ENCODE data around the gene F2R. TPM values are rescaled to one million over a fixed set of nuclear protein-coding genes. Genes with fewer than 3 reads are reported as not detected.
A peak's percentile ranks its signal among the peaks of the same experiment; 100 is the strongest.
"Not testable (repeated sequence)": the region's sequence is repeated elsewhere in the genome, so short reads cannot be mapped to it uniquely, and the experiment has no call there.

F2R gene
- total RNA-seq, 2 donors from 2014 or later, result 3.6 to 20.4 TPM

DNA sequence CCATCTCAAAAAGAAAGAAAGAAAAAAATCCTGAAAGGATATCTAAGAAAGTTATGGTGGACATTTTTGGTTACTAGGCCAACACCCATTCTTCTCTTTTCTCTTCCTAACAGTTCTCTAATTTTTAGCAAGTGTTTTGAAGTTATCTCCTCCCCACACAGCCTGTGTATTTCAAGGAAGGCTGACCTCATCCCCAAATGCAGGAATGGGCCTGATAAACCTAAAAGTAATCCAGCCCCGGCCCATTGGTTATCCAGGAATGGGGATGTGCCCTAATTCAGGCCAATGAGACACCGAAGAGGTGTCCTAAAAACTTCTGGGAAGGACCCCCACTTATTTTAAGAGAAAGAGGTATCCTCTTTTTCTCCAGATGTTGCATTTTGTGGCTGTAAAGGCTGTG, 46.6 kb downstream of the F2R start:
- Mint-ChIP-seq H3K36me3 (ENCODE audit: low read depth) (peaks cover 6% of the 10 kb centered on the region), H3K4me1 (peaks cover 2% of the 10 kb centered on the region), H3K27me3 (peaks cover 9% of the 10 kb centered on the region), H3K4me3 (no peak overlapping the region), H3K27ac (no peak overlapping the region)
- ATAC-seq (no peak), DNase-seq (no peak)
- no peaks in the 10 kb centered on the region for H3K9me3 ChIP-seq (ENCODE audit: control insufficient read depth, low read length, poor library complexity, severe bottlenecking)

DNA sequence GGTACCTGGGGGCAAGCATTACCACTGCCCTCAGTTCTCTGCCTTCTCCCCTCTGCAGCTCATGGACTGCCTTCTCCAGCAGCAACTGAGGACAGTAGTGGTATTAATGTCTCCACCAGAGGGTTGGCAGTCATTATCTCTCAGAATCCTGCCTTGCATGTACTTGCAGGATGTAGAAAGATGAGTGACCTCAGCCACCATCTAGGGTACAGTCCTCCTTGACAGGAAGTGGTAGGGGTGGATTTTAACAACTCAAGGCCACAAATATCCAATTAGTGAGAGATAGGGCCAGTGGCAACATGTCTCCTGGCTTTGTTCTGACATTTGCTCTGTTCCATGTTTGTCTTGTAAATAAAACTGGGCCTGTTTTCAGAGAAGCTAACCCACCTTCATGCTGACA, 47.2 kb downstream of the F2R start:
- no peak overlapping the region for H3K4me3 Mint-ChIP-seq
- peaks cover 9% of the 10 kb centered on the region for H3K27me3 Mint-ChIP-seq
- no peak overlapping the region for H3K27ac Mint-ChIP-seq
- no peaks in the 10 kb centered on the region for H3K9me3 ChIP-seq (ENCODE audit: control insufficient read depth, low read length, poor library complexity, severe bottlenecking)
- peaks cover 6% of the 10 kb centered on the region for H3K36me3 Mint-ChIP-seq (ENCODE audit: low read depth)
- ATAC-seq (no peak), DNase-seq (no peak)
- H3K4me1 Mint-ChIP-seq, result peaks cover 2% of the 10 kb centered on the region

DNA sequence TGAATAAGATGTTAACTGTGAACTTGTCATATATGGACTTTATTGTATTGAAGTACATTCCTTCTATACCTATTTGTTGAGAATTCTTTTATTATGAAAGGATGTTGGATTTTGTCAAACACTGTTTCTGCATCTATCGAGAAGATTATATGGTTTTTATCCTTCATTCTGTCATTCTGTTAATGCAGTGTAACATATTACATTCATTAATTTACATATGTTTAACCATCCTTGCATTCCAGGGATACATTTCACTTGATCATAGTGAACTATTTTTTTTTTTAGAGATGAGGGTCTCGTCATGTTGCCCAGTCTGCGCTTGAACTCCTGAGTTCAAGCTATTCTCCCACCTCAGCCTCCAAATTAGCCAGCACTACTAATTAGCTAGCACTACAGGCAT, 48.4 kb downstream of the F2R start:
- Mint-ChIP-seq H3K4me3 (no peak overlapping the region), H3K36me3 (ENCODE audit: low read depth) (peaks cover 3% of the 10 kb centered on the region), H3K27me3 (peaks cover 4% of the 10 kb centered on the region), H3K4me1 (peaks cover 2% of the 10 kb centered on the region), H3K27ac (no peak overlapping the region)
- ATAC-seq (no peak), DNase-seq (no peak)
- no peaks in the 10 kb centered on the region for H3K9me3 ChIP-seq (ENCODE audit: control insufficient read depth, low read length, poor library complexity, severe bottlenecking)

DNA sequence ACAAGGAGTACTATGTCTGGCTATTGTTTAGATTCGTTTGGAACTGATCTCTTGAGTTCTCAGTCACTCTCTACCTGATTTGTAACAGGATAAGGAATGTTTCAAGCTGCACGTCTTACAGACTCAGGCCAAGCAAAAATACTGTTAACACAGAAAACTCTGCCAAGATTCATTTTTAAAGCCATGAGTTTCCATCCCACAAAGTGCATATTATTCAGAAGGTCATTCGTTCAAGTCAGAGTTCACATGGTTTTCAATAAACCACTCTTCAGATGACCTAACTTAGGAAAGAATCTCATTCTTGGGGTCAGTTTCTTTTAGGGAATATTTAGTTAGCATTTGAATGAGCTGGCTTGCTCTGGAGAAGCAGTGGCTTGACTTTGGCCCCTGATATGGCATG, 49.3 kb downstream of the F2R start:
- H3K4me1 Mint-ChIP-seq, result peaks cover 2% of the 10 kb centered on the region
- ATAC-seq, result no peak
- no peak overlapping the region for H3K4me3 Mint-ChIP-seq
- DNase-seq, result no peak
- peaks cover 4% of the 10 kb centered on the region for H3K27me3 Mint-ChIP-seq
- H3K36me3 Mint-ChIP-seq (ENCODE audit: low read depth), result peaks cover 3% of the 10 kb centered on the region
- no peaks in the 10 kb centered on the region for H3K9me3 ChIP-seq (ENCODE audit: control insufficient read depth, low read length, poor library complexity, severe bottlenecking)
- H3K27ac Mint-ChIP-seq, result no peak overlapping the region

DNA sequence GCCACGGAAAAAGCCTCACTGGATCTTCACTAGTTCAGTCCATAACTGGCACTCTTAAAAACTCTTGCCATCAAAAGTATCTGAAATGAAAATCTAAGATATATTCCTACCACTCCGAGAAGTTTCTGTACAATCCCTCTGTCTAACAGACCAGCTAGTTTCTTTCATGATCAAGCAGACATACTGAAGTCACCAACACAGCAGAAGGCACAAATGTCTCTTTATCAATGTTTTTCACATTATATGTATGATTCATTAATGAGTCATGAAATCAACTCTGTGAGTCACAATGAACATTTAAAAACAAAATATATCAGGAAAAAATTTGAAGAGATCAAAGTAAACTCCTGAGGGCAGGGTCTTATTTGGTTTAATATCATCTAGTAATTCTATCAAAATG, 50.8 kb downstream of the F2R start:
- DNase-seq (no peak), ATAC-seq (no peak)
- Mint-ChIP-seq H3K4me1 (no peaks in the 10 kb centered on the region), H3K36me3 (ENCODE audit: low read depth) (peaks cover 3% of the 10 kb centered on the region), H3K27ac (no peak overlapping the region), H3K4me3 (no peak overlapping the region), H3K27me3 (peaks cover 4% of the 10 kb centered on the region)
- no peaks in the 10 kb centered on the region for H3K9me3 ChIP-seq (ENCODE audit: control insufficient read depth, low read length, poor library complexity, severe bottlenecking)

DNA sequence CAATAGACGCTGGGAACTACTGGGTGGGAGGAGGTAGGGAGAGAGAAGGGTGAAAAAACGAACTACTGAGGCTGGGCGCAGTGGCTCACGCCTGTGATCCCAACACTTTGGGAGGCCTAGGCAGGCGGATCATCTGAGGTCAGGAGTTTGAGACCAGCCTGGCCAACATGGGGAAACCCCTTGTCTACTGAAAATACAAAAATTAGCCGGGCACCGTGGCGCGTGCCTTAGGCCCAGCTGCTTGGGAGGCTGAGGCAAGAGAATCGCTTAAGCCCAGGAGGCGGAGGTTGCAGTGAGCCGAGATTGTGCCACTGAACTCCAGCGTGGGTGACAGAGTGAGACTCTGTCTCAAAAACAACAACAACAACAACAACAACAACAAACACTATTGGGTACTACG, 55.1 kb downstream of the F2R start:
- H3K27me3 Mint-ChIP-seq; DNase-seq; H3K9me3 ChIP-seq (ENCODE audit: control insufficient read depth, low read length, poor library complexity, severe bottlenecking); H3K27ac Mint-ChIP-seq; ATAC-seq; H3K36me3 Mint-ChIP-seq (ENCODE audit: low read depth); H3K4me1 Mint-ChIP-seq; H3K4me3 Mint-ChIP-seq: not testable (repeated sequence)

DNA sequence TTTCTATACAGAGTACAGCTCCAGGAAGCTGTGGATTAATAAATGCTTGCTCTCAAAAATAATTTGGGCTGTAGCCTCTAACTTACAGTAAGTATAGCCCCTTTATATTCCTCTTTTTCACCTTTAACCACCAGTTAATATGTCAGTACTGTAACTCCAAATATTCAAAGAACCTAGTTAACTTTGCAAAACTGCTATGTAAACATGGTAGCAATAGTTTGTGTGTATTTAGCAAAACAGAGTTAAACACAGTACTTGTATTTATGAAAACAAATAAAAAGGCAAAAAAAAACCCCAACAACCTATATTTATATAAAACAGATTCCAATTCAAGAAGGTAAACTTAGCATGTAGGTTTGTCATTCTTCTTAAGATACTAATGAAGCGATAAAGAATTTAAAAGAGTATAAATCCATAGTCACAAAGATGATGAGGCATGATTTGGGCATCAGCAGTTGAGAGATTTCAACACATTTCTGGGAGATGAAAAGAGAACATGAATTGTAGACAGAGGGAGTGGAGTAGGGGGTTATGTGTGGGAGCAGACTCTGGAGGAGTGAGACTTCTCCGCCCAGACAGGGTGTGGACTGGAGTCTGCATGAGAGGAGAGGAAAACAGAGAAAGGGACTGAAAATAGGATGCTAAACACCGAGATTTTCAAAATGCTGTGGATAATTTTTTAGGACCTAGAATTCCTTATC, 55.9 kb downstream of the F2R start:
- Mint-ChIP-seq H3K27me3 (no peaks in the 10 kb centered on the region), H3K4me1 (peaks cover 4% of the 10 kb centered on the region), H3K27ac (no peak overlapping the region), H3K4me3 (no peak overlapping the region), H3K36me3 (ENCODE audit: low read depth) (no peaks in the 10 kb centered on the region)
- ATAC-seq, result no peak
- DNase-seq, result no peak
- no peaks in the 10 kb centered on the region for H3K9me3 ChIP-seq (ENCODE audit: control insufficient read depth, low read length, poor library complexity, severe bottlenecking)

DNA sequence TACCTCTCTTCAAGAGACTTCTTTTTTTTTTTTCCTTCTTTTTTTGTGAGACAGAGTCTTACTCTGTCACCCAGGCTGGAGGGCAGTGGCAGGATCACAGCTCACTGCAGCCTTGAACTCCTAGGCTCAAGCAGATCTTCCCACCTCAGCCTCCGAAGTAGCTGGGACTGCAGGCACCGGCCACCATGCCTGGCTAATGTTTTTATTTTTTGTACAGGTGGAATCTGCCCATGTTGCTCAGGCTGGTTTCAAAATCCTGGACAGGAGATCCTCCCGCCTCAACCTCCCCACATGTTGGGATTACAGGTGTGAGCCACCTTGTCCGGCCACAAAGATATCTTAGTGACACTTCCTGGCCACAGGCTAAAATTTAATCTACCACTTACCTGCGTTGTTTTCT, 60.0 kb downstream of the F2R start:
- Mint-ChIP-seq H3K27me3 (no peaks in the 10 kb centered on the region), H3K27ac (no peak overlapping the region), H3K36me3 (ENCODE audit: low read depth) (no peaks in the 10 kb centered on the region), H3K4me1 (peaks cover 5% of the 10 kb centered on the region), H3K4me3 (no peak overlapping the region)
- DNase-seq (no peak), ATAC-seq (no peak)
- no peaks in the 10 kb centered on the region for H3K9me3 ChIP-seq (ENCODE audit: control insufficient read depth, low read length, poor library complexity, severe bottlenecking)

DNA sequence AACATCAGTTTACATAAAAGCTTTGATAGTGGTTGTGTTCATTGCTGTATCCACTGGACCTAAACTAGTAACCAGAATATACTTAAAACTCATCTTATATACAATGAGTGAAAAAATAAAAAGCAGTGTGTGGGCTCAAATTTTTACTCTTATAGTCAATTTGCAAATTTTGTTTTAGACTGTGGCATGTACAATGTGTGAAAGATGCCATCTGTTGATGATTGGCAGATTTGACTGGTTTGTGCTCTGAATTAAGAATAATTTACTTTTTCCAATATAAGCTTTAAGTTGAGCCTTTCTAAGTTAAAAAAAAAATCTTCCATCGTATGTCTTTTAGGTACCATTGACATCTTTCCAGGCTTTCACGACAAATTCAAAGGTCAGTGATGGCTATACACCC, 60.5 kb downstream of the F2R start:
- H3K9me3 ChIP-seq (ENCODE audit: control insufficient read depth, low read length, poor library complexity, severe bottlenecking), result no peaks in the 10 kb centered on the region
- Mint-ChIP-seq H3K4me1 (peaks cover 5% of the 10 kb centered on the region), H3K4me3 (no peak overlapping the region), H3K36me3 (ENCODE audit: low read depth) (no peaks in the 10 kb centered on the region), H3K27ac (no peak overlapping the region), H3K27me3 (no peaks in the 10 kb centered on the region)
- DNase-seq (no peak), ATAC-seq (no peak)

DNA sequence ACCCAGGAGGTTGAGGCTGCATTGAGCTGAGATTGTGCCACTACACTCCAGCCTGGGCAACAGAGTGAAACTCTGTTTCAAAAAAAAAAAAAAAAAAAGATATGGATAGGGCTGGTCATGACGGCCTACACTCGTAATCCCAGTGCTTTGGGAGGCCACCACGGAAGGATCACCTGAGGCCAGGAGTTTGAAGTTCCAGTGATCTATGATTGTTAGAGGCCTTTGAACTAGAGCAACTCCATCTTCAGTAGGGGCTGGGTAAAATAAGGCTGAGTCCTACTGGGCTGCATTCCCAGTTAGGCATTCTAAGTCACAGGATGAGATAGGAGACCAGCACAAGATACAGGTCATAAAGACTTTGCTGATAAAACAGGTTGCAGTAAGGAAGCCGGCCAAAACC, 64.7 kb downstream of the F2R start:
- not testable (repeated sequence) for H3K27me3 Mint-ChIP-seq; H3K27ac Mint-ChIP-seq; H3K9me3 ChIP-seq (ENCODE audit: control insufficient read depth, low read length, poor library complexity, severe bottlenecking); H3K4me1 Mint-ChIP-seq; H3K4me3 Mint-ChIP-seq; H3K36me3 Mint-ChIP-seq (ENCODE audit: low read depth); ATAC-seq; DNase-seq

DNA sequence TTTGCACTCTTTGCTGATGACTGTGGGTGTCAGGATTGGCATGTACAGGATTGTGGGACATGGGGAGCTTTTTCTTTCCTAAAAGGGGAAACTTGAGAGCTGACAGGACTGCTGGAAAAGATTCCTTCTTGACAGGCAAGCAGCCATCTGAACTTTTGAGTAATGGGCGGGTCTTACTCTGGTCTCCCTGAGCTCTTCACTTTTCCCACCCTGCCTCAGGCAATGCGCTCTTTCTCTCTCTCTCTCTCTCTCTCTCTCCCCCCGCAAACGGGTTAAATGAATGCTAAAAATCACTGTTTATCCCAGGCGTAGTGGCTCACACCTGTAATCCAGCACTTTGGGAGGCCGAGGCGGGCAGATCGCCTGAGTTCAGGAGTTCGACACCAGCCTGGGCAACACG, 65.8 kb downstream of the F2R start:
- H3K36me3 Mint-ChIP-seq (ENCODE audit: low read depth), result no peaks in the 10 kb centered on the region
- peak overlapping the region; percentile 24 for H3K27ac Mint-ChIP-seq

DNA sequence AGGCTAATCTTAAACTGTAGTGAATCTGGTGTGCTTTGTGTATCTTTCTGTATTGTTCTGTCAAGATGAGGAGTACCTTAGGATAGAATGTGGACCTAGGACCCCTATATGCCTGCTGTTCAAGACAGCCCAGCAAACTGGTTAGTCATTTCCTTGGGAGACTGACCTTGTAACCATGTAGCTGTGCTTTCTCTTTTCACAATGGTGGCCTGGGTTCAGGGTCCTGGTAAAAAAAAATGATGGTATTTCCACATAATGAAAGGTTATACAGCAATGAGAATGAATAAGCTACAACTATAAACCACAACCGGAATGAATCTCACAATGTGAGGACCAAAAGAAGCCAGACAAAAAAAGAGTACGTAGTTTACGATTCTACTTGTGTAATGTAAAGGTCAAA, 66.5 kb downstream of the F2R start:
- DNase-seq (no peak), ATAC-seq (no peak)
- H3K9me3 ChIP-seq (ENCODE audit: control insufficient read depth, low read length, poor library complexity, severe bottlenecking), result no peaks in the 10 kb centered on the region
- Mint-ChIP-seq H3K27me3 (peaks cover 10% of the 10 kb centered on the region), H3K4me3 (no peak overlapping the region), H3K4me1 (peaks cover 2% of the 10 kb centered on the region), H3K36me3 (ENCODE audit: low read depth) (no peaks in the 10 kb centered on the region), H3K27ac (peak overlapping the region; percentile 24)

More for the DNA sequence above, 65.8 kb downstream of the F2R start:
- H3K4me1 Mint-ChIP-seq, result peaks cover 2% of the 10 kb centered on the region
- no peaks in the 10 kb centered on the region for H3K9me3 ChIP-seq (ENCODE audit: control insufficient read depth, low read length, poor library complexity, severe bottlenecking)
- no peak overlapping the region for H3K4me3 Mint-ChIP-seq
- ATAC-seq (no peak), DNase-seq (no peak)
- H3K27me3 Mint-ChIP-seq, result peaks cover 10% of the 10 kb centered on the region
